Upper lobe of left lung (tissue), 4 donors: ENCODE measurements around the gene SLC37A4.
"Not testable (repeated sequence)": the region's sequence is repeated elsewhere in the genome, so short reads cannot be mapped to it uniquely, and the experiment has no call there.

Source experiments
- CTCF ChIP-seq, 6 experiments: fragments of 450-650 bp in 4 of 6; fragments of 200-600 bp in 2 of 6; sonication (generic) in 2 of 6; IDR thresholded peaks; one replicate each; pipeline ENCODE4 v1.5.1; 2016 to 2019; ENCODE audit warnings: antibody characterized with exemption in 6 of 6
- EP300 ChIP-seq, 4 donors: sonication (generic); formaldehyde crosslinking; IDR thresholded peaks; one replicate each; pipeline ENCODE4 v1.5.1; 2017; ENCODE audit warnings: antibody characterized with exemption in 4 of 4, control low read depth in 2 of 4
- POLR2A ChIP-seq, 4 donors: fragments of 450-650 bp; IDR thresholded peaks; one replicate each; pipeline ENCODE4 v1.5.1; 2016 to 2017; ENCODE audit warnings: antibody characterized with exemption in 4 of 4, mild to moderate bottlenecking in 2 of 4
- POLR2AphosphoS5 ChIP-seq, 2 donors: sonication (generic); formaldehyde crosslinking; IDR thresholded peaks; one replicate each; pipeline ENCODE4 v1.5.1; 2017; ENCODE audit warnings: antibody characterized with exemption in 2 of 2

DNA sequence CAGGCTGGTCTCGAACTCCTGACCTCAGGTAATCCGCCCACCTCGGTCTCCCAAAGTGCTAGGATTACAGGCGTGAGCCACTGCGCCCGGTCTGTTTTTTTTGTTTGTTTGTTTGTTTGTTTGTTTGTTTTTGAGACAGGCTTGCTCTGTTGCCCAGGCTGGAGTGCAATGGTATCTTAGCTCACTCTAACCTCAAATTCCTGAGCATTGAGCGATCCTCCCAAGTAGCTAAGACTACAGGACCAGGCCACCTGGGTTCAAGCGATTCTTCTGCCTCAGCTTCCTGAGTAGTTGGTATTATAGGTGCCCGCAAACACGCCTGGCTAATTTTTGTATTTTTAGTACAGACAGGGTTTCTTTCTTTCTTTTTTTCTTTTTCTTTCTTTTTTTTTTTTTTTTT lies 2.7 kb upstream of the SLC37A4 start:
- TF ChIP-seq CTCF, POLR2A, POLR2AphosphoS5, EP300 (IDR thresholded peaks at IDR 0.05): not testable (repeated sequence)
